Measurements from ENCODE around the gene FAF2. TPM values are rescaled to one million over a fixed set of nuclear protein-coding genes. Genes with fewer than 3 reads are reported as not detected.

Gene FAF2
- total RNA-seq, 4 donors from 2014 or later, result 14.0 to 20.7 (median 14.7) TPM

GRCh38 chr5:176538230-176538988, 90.2 kb downstream of the FAF2 start:
- ATAC-seq (no peak), DNase-seq (no peak)
- H3K27ac ChIP-seq, result peak overlapping the region; percentile 94 to 100 (median 97)
- no peaks in the 10 kb centered on the region for H3K27me3 ChIP-seq
- H3K4me3 ChIP-seq, result peak overlapping the region; percentile 73 to 97 (median 90)
- no peaks in the 10 kb centered on the region for H3K36me3 ChIP-seq
- peaks cover 41 to 48% of the 10 kb centered on the region in 2 donors for H3K4me1 ChIP-seq
- in situ Hi-C loops (cut with MboI; ENCODE audit: low sequenced_read_pairs in 4 of 4), result loop anchor here in 3 of 4 donors (5.0 to 25.0 kb wide), 5 partner anchors 91 to 474 kb away; partner anchors contain the start of genes FAF2 (in 2 of the 3), UIMC1 (in 2 of the 3), CLTB (in 1 of the 3) and ZNF346 (in 1 of the 3)
- H3K9me3 ChIP-seq, result no peaks in the 10 kb centered on the region
- intact Hi-C loops (cut with DNase I; ENCODE audit: low total_unique reads), result loop anchor here (1.0 to 5.0 kb wide), 2 partner anchors 468 to 1064 kb away; partner anchors contain the start of genes B4GALT7 and UIMC1
- TF ChIP-seq POLR2A (IDR thresholded peaks at IDR 0.05) (no peak), CTCF (IDR thresholded peaks at IDR 0.05 in 4 of 5, conservative IDR thresholded peaks at IDR 0.05 in 1 of 5) (no peak)

GRCh38 chr5:176538989-176539384, 90.8 kb downstream of the FAF2 start:
- in situ Hi-C loops (cut with MboI; ENCODE audit: low sequenced_read_pairs in 4 of 4) (loop anchor here in 3 of 4 donors (5.0 to 25.0 kb wide), 5 partner anchors 92 to 473 kb away; partner anchors contain the start of genes FAF2 (in 2 of the 3), UIMC1 (in 2 of the 3), CLTB (in 1 of the 3) and ZNF346 (in 1 of the 3)), intact Hi-C loops (cut with DNase I; ENCODE audit: low total_unique reads) (loop anchor here (1.0 to 5.0 kb wide), 2 partner anchors 467 to 1063 kb away; partner anchors contain the start of genes B4GALT7 and UIMC1)
- peak overlapping the region in 2 of 4 donors; percentile 24 to 94 for H3K27ac ChIP-seq
- H3K4me3 ChIP-seq, result no peak overlapping the region
- TF ChIP-seq POLR2A (IDR thresholded peaks at IDR 0.05), result no peak
- H3K36me3 ChIP-seq, result no peaks in the 10 kb centered on the region
- H3K9me3 ChIP-seq, result no peaks in the 10 kb centered on the region
- DNase-seq, result no peak
- no peak for ATAC-seq
- peaks cover 36 to 46% of the 10 kb centered on the region in 2 donors for H3K4me1 ChIP-seq
- no peaks in the 10 kb centered on the region for H3K27me3 ChIP-seq

- H3K9me3 ChIP-seq, result no peaks in the 10 kb centered on the region
- intact Hi-C loops (cut with DNase I; ENCODE audit: low total_unique reads), result no loop called here
- no peaks in the 10 kb centered on the region for H3K36me3 ChIP-seq
- DNase-seq (no peak), ATAC-seq (no peak)
- H3K4me3 ChIP-seq, result no peak overlapping the region
- H3K4me1 ChIP-seq, result peaks cover 27 to 41% of the 10 kb centered on the region in 2 donors
- H3K27ac ChIP-seq, result no peak overlapping the region
- TF ChIP-seq POLR2A (IDR thresholded peaks at IDR 0.05) (no peak), CTCF (IDR thresholded peaks at IDR 0.05 in 4 of 5, conservative IDR thresholded peaks at IDR 0.05 in 1 of 5) (no peak)
- in situ Hi-C loops (cut with MboI; ENCODE audit: low sequenced_read_pairs in 4 of 4), result loop anchor here in 2 of 4 donors (25.0 kb wide), 3 partner anchors 103 to 472 kb away; partner anchors contain the start of genes CLTB (in 1 of the 2), FAF2 (in 1 of the 2), UIMC1 (in 1 of the 2) and ZNF346 (in 1 of the 2)
- H3K27me3 ChIP-seq, result no peaks in the 10 kb centered on the region
Observed at GRCh38 chr5:176540476-176540899, 92.3 kb downstream of the FAF2 start.

GRCh38 chr5:176540956-176541337, 92.8 kb downstream of the FAF2 start:
- no peak for ATAC-seq
- Histone ChIP-seq H3K4me3 (no peak overlapping the region), H3K9me3 (no peaks in the 10 kb centered on the region), H3K27ac (peak overlapping the region in 3 of 4 donors; percentile 90 to 94 (median 93)), H3K4me1 (peaks cover 25 to 36% of the 10 kb centered on the region in 2 donors), H3K27me3 (no peaks in the 10 kb centered on the region), H3K36me3 (no peaks in the 10 kb centered on the region)
- no peak for TF ChIP-seq POLR2A (IDR thresholded peaks at IDR 0.05)
- TF ChIP-seq CTCF (IDR thresholded peaks at IDR 0.05 in 4 of 5, conservative IDR thresholded peaks at IDR 0.05 in 1 of 5), result no peak
- in situ Hi-C loops (cut with MboI; ENCODE audit: low sequenced_read_pairs in 4 of 4), result loop anchor here in 2 of 4 donors (25.0 kb wide), 3 partner anchors 104 to 471 kb away; partner anchors contain the start of genes CLTB (in 1 of the 2), FAF2 (in 1 of the 2), UIMC1 (in 1 of the 2) and ZNF346 (in 1 of the 2)
- DNase-seq, result no peak
- intact Hi-C loops (cut with DNase I; ENCODE audit: low total_unique reads), result no loop called here
